DMS53 treated with DMSO at 0.1 percent for 48 hours (cell line): ENCODE data around the gene NME5.
A peak's percentile ranks its signal among the peaks of the same experiment; 100 is the strongest.
"Not testable (repeated sequence)": the region's sequence is repeated elsewhere in the genome, so short reads cannot be mapped to it uniquely, and the experiment has no call there.

Experiments
- DNase-seq: peaks from one replicate; lab custom pipeline; 2025; ENCODE audit not compliant: unreplicated experiment; lab: John Stamatoyannopoulos, UW

The NME5 gene

DNA sequence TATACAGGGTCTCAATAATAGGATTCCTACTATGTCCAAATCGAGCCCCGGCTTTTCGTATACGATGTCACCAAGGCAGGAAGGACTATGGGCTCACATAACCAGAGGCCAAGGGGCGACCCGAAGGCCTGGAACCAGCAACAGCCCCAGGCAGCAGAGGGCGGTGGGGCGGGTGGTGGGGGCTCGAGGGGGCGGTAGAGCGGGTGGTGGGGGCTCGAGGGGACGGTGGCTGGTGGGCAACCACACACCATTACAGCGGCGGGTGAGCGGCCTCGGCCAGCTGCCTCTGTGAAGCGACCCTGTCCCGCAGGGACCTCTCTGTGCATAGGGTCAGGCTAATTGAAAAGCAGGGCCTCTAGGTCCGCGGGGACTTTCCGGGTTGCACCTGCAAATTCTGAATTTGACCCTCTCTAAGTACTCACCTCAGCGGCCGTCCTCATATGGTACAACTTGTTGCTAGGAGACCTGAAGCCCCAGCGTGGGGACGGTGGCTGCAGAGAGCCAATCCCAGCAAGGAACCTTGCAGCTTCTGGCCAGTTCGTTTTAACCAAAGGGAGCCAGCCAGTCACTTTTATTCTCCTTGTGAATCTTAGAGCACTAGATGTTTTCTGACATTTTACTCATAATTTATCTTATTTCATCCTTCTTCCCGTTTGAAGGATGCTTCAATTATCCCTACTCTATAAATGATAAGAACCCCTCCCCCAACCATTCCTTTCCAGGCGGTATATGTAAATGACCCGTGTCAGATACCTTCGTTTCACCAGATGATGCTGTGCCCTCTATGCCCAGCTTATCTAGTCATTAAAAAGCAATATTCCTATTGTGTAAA is at the start of gene NME5:
NME5 (minus strand) TSS at position 480 of the 832 bp plus-strand sequence. CDS start 648 bp downstream, outside the sequence.
- peak; percentile 79 for DNase-seq

GRCh38 chr5:138188626-138189025 is 49.4 kb upstream of the NME5 start:
- DNase-seq: no peak

DNA sequence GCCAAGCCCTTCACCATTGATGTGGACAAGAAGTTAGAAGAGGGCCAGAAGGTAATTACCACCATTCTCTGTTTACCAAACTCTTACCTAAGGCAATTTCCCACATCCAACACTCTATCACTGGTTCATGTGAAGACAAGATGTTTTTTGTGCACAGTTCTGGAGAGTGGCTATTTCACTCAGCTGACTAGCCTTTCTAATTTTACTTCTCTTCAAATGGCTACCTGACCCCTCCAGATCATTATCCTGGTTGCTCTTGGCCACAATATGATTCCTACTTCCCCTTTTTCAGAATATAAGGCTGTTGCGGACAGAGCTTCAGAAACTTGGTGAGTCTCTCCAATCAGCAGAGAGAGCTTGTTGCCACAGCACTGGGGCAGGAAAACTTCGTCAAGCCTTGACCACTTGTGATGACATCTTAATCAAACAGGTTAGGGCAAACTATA is 46.8 kb upstream of the NME5 start:
- DNase-seq: no peak

- DNase-seq: no peak
These were observed 43.6 kb upstream of the NME5 start for GRCh38 chr5:138182808-138183207.

DNA sequence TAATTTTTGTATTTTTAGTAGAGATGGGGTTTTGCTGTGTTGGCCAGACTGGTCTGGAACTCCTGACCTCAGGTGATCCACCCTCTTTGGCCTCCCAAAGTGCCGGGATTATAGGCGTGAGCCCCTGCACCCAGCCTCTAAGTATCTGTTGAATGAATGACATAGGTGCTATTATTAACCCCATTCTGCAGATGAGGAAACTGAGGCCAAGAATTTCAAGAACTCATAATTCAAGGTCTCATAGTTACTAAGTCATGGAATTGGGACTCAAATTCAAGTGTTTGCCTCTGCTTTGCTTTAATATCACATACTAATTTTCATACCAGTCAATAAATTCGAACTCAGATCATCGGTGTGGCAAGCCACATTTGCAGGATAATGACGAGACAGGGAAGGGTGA is 41.6 kb upstream of the NME5 start:
- no peak for DNase-seq

DNA sequence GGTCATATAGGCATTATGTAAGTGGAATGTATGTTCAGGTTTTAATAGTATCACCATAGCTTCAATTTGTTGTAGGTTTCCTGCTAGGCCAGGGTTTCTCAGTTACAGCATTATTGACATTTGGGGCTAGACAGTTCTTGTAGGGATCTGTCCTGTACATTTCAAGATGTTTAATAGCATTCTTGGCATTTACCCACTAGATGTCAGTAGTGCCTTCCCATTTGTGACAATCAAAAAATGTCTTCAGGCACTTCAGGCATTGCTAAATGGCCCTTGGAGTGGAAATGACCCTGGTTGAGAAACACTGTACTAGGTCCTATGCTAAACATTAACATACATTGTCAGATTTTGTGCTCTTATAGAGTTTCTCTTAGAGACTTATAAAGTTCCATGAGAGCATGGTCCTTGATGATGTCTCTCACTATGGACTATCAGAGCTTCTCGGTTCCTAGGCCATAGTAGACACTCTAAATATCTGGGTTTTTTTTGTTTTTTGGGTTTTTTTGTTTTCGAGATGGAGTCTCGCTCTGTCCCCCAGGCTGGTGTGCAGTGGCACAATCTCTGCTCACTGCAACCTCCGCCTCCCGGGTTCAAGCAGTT is 41.1 kb upstream of the NME5 start:
- peak; percentile 78 for DNase-seq

GRCh38 chr5:138179277-138179857 is 40.1 kb upstream of the NME5 start:
- no peak for DNase-seq

GRCh38 chr5:138178516-138179276 is 39.5 kb upstream of the NME5 start, which contains the start of the genes BRD8 and KIF20A:
BRD8 (minus strand) TSS chr5:138178630; CDS start chr5:138178614, 16 bp downstream.
KIF20A (plus strand) TSS chr5:138179112; CDS start chr5:138179681, 569 bp downstream.
- DNase-seq: peak; percentile 98

GRCh38 chr5:138177941-138178515 is 38.8 kb upstream of the NME5 start:
- DNase-seq: no peak

- no peak for DNase-seq
These were observed 31.1 kb upstream of the NME5 start for GRCh38 chr5:138170299-138170698.

- DNase-seq: no peak
These were observed 29.9 kb upstream of the NME5 start for GRCh38 chr5:138169124-138169523.

GRCh38 chr5:138163721-138164120 is 24.5 kb upstream of the NME5 start:
- no peak for DNase-seq

GRCh38 chr5:138160706-138161105 is 21.5 kb upstream of the NME5 start:
- no peak for DNase-seq

GRCh38 chr5:138159666-138160065 is 20.4 kb upstream of the NME5 start:
- DNase-seq: no peak

- DNase-seq: no peak
These were observed 18.4 kb upstream of the NME5 start for GRCh38 chr5:138157626-138158025.

- not testable (repeated sequence) for DNase-seq
These were observed 16.7 kb upstream of the NME5 start for GRCh38 chr5:138155977-138156376.

DNA sequence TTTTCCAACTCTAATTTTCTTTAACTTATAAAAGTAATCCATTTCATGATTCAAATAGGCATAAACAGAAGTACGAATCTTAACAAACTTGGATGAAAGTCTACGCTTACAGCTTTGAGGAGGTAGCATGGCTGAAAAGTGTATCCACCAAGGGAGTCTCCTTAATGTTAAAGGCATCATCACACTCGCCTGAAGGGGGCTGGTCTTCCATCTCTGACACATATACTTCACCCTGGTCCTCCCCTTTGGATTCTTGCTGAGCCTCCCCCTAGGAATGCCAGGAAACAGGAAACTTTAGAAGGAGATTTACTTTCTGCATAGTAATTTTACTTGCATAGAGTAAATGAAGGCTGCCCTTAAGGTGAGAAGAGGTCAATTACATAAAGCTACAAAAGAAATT is 10.3 kb upstream of the NME5 start:
- no peak for DNase-seq

DNA sequence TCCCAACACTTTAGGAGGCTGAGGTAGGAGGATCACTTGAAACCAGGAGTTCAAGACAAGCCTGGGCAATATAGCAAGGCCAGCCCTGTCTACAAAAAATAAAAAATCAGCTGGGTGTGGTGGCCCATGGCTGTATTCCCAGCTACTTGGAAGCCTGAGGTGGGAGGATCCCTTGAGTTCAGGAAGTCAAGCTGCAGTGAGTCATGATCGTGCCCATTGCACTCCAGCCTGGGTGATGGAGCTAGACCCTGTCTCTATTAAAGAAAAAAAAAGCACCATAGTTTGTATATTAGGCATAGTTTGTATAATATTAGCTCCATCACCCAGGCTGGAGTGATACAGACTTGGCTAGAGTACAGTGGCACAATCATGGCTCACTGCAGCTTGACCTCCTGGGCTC is 9.6 kb upstream of the NME5 start:
- no peak for DNase-seq

- DNase-seq: not testable (repeated sequence)
These were observed 4.3 kb upstream of the NME5 start for GRCh38 chr5:138143578-138143977.

DNA sequence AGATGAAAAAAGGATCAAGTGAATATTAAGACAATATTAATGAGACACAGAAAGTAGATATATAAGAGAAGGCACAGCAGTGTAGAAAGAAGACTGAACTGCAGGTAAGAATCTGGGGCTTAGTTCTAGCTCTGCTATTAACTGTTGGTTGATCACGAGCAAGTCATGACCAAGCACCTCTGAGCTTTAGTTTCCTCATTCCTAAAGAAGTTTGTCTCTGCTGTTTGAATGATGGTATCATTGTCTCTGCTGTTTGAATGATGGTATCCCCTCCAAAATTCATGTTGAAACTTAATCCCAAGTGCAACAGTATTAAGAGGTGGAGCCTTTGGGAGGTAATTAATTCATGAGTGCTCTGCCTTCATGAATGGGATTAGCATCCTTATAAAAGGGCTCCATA is 2.5 kb upstream of the NME5 start:
- no peak for DNase-seq

GRCh38 chr5:138140268-138140667 is 1.0 kb upstream of the NME5 start:
- no peak for DNase-seq
